Mesendoderm (in vitro differentiated cells): Measurements from ENCODE around the gene NLRP7. TPM values are rescaled to one million over a fixed set of nuclear protein-coding genes. Genes with fewer than 3 reads are reported as not detected.

ENCODE experiments used
- small RNA-seq: library from polyadenylated mRNA; stranded (forward); fragments of <200 nt; extraction: miRNeasy Mini kit (QIAGEN cat#:217004); gene quantifications from one replicate; pipeline ENCODE3, GENCODE V24; 2013; ENCODE audit not compliant: insufficient read depth

NLRP7 gene

Small RNA genes within 50 kb of the gene (small RNA-seq; reads per million reads assigned to genes)
- not detected for gene AC011476.8
